Type B pancreatic cell (in vitro differentiated cells): ENCODE results near the gene ADIPOQ. TPM values are rescaled to one million over a fixed set of nuclear protein-coding genes. Genes with fewer than 3 reads are reported as not detected.
"Not testable (repeated sequence)": the region's sequence is repeated elsewhere in the genome, so short reads cannot be mapped to it uniquely, and the experiment has no call there.

Experiments
- DNase-seq: peaks from one replicate; pipeline ENCODE4 v3.0.0; 2021; ENCODE audit warnings: mixed read lengths; ENCODE audit not compliant: unreplicated experiment; ENCODE audit errors: extremely low spot score
- H3K27ac Mint-ChIP-seq: 2 replicates; pipeline ENCODE4 v1.8.0; 2021; ENCODE audit warnings: mild to moderate bottlenecking, mixed read lengths
- H3K27me3 Mint-ChIP-seq: 2 replicates; pipeline ENCODE4 v1.8.0; 2021; ENCODE audit warnings: mixed read lengths
- H3K36me3 Mint-ChIP-seq: 2 replicates; pipeline ENCODE4 v1.8.0; 2021; ENCODE audit warnings: mixed read lengths
- H3K4me1 Mint-ChIP-seq: one replicate; pipeline ENCODE4 v1.8.0; 2021; ENCODE audit warnings: mixed read lengths; ENCODE audit not compliant: unreplicated experiment
- H3K4me3 Mint-ChIP-seq: 2 replicates; pipeline ENCODE4 v1.8.0; 2021; ENCODE audit warnings: mild to moderate bottlenecking, mixed read lengths
- H3K9me3 Mint-ChIP-seq: 2 replicates; pipeline ENCODE4 v1.8.0; 2021; ENCODE audit warnings: mixed read lengths
- total RNA-seq: library from RNA; stranded (reverse); gene quantifications from 2 replicates; pipeline ENCODE4 v1.2.1, GENCODE V29; 2021; ENCODE audit warnings: low replicate concordance
- TF ChIP-seq, protein P1 (sequence below): fragments of 200-600 bp; sonication (generic); conservative IDR thresholded peaks from 2 replicates; pipeline ENCODE4 v1.5.0; 2021; ENCODE audit warnings: antibody characterized with exemption, mild to moderate bottlenecking

The ADIPOQ gene
- total RNA-seq, 1 donor from 2014 or later, result not detected

DNA sequence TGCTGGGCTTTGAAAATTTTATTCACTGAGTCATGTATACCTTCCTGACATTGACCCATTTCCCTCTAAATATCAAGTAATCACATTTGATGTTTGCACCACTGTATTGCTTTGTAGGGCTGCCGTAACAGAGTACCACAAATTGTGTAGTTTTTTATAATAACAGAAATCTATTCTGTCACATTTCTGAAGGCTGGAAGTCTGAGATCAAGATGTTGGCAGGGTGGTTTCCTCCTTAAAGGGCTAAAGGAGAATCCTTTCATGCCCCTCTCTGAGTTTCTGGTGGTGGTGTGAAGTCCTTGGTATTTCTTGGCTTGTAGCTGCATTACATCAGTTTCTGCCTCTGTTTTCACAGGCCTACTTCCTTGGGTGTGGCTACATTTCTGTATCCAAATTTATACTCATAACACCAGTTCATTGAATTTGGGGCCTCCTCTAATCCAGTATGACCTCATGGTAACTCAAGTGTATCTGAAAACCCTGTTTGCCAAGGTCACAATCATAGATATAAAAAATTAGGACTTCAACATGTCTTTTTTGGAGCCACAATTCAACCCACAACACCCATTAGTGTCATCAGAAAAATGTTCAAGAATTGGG is 58.7 kb downstream of the ADIPOQ start:
- Mint-ChIP-seq H3K4me3 (no peak overlapping the region), H3K36me3 (no peaks in the 10 kb centered on the region), H3K9me3 (peaks cover 4% of the 10 kb centered on the region), H3K27me3 (no peaks in the 10 kb centered on the region), H3K4me1 (peaks cover 9% of the 10 kb centered on the region), H3K27ac (no peak overlapping the region)
- DNase-seq, result no peak
- TF ChIP-seq, protein P1, sequence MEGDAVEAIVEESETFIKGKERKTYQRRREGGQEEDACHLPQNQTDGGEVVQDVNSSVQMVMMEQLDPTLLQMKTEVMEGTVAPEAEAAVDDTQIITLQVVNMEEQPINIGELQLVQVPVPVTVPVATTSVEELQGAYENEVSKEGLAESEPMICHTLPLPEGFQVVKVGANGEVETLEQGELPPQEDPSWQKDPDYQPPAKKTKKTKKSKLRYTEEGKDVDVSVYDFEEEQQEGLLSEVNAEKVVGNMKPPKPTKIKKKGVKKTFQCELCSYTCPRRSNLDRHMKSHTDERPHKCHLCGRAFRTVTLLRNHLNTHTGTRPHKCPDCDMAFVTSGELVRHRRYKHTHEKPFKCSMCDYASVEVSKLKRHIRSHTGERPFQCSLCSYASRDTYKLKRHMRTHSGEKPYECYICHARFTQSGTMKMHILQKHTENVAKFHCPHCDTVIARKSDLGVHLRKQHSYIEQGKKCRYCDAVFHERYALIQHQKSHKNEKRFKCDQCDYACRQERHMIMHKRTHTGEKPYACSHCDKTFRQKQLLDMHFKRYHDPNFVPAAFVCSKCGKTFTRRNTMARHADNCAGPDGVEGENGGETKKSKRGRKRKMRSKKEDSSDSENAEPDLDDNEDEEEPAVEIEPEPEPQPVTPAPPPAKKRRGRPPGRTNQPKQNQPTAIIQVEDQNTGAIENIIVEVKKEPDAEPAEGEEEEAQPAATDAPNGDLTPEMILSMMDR, result no peak

DNA sequence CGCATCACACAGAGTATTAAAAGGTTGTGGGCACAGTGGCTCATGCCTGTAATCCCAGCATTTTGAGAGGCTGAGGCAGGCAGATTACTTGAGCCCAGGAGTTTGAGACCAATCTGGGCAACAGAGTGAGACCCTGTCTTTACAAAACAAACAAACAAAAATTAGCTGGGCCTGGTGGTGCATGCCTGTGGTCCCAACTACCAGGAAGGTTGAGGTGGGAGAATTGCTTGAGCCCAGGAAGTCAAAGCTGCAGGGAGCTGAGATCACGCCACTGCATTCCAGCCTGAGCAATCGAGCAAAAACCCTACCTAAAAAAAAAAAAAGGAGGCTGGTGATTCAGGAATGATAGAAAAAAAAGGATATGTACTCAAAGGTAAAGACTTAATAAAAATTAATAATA is 59.6 kb downstream of the ADIPOQ start:
- DNase-seq, result no peak
- Mint-ChIP-seq H3K36me3 (no peaks in the 10 kb centered on the region), H3K4me1 (peaks cover 1% of the 10 kb centered on the region), H3K27ac (no peak overlapping the region), H3K4me3 (no peak overlapping the region), H3K27me3 (peaks cover 3% of the 10 kb centered on the region), H3K9me3 (peaks cover 4% of the 10 kb centered on the region)
- TF ChIP-seq, protein P1, result no peak

DNA sequence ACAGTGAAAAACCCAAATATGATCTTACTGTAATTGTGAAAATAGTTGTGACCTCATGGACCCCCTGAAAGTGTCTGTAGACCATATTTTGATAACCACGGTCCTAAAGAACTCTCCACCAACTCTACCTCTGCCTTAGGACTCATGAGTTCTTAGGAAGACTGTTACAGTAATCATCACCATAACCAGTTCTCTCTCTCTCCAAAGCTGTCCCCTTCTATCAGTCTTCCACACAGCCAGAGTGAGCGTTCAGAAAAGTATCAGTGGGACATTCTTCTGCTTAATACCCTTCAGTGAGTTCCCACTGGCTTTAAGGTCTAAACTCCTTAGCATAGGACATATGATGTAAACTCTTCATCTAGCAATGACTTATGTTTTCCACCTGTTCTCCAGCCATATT is 60.2 kb downstream of the ADIPOQ start:
- Mint-ChIP-seq H3K27ac (no peak overlapping the region), H3K4me1 (no peaks in the 10 kb centered on the region), H3K4me3 (no peak overlapping the region), H3K9me3 (peaks cover 4% of the 10 kb centered on the region), H3K36me3 (no peaks in the 10 kb centered on the region), H3K27me3 (peaks cover 3% of the 10 kb centered on the region)
- TF ChIP-seq, protein P1, result no peak
- no peak for DNase-seq

DNA sequence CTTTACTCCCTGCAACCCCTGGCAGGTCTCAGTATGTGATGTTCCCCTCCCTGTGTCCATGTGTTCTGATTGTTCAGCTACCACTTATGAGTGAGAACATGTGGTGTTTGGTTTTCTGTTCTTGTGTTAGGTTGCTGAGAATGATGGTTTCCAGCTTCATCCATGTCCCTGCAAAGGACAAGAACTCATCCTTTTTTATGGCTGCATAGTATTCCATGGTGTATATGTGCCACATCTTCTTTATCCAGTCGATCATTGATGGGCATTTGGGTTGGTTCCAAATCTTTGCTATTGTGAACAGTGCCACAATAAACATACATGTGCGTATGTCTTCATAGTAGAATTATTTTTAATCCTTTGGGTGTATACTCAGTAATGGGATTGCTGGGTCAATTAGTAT is 61.2 kb downstream of the ADIPOQ start:
- not testable (repeated sequence) for H3K27ac Mint-ChIP-seq, H3K4me3 Mint-ChIP-seq, H3K4me1 Mint-ChIP-seq, H3K36me3 Mint-ChIP-seq, DNase-seq, H3K27me3 Mint-ChIP-seq, H3K9me3 Mint-ChIP-seq

DNA sequence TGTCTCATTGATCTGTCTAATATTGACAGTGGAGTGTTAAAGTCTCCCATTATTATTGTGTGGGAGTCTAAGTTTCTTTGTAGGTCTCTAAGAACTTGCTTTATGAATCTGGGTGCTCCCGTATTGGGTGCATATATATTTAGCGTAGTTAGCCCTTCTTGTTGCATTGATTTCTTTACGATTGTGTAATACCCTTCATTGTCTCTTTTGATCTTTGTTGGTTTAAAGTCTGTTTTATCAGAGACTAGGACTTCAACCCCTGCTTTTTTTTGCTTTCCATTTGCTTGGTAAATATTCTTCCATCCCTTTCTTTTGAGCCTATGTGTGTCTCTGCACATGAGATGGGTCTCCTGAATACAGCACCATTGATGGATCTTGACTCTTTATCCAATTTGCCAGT is 64.6 kb downstream of the ADIPOQ start:
- H3K36me3 Mint-ChIP-seq, H3K27ac Mint-ChIP-seq, DNase-seq, H3K9me3 Mint-ChIP-seq, H3K4me3 Mint-ChIP-seq, H3K27me3 Mint-ChIP-seq, H3K4me1 Mint-ChIP-seq: not testable (repeated sequence)

Other genes starting within 250 kb of the ADIPOQ start
- 0.27 and 0.74 TPM in 2 replicates for gene AHSG, start 229.7 kb upstream of the ADIPOQ start, total RNA-seq
- not detected in 2 replicates for gene FETUB, start 202.3 kb upstream of the ADIPOQ start, total RNA-seq
- gene HRG, start 176.7 kb upstream of the ADIPOQ start, total RNA-seq, result not detected in 2 replicates
- gene KNG1, start 125.4 kb upstream of the ADIPOQ start, total RNA-seq, result not detected in 2 replicates
- 477 and 480 TPM in 2 replicates for gene EIF4A2, start 59.1 kb upstream of the ADIPOQ start, total RNA-seq
- 33.6 and 64.2 TPM in 2 replicates for gene RFC4, start 36.2 kb upstream of the ADIPOQ start, total RNA-seq
- gene ST6GAL1, start 87.8 kb downstream of the ADIPOQ start, total RNA-seq, result 22.3 and 51.8 TPM in 2 replicates